Ovary (tissue), 3 donors: Measurements from ENCODE around the gene CASP1.
"Not testable (repeated sequence)": the region's sequence is repeated elsewhere in the genome, so short reads cannot be mapped to it uniquely, and the experiment has no call there.

ENCODE experiments used
- EP300 ChIP-seq: sonication (generic); formaldehyde crosslinking; IDR thresholded peaks from one replicate; pipeline ENCODE4 v1.6.1; 2017; ENCODE audit warnings: antibody characterized with exemption
- TF ChIP-seq, protein P1 (sequence below), 3 donors: fragments of 450-650 bp in 2 of 3; fragments of 200-600 bp in 1 of 3; IDR thresholded peaks; one replicate each; pipeline versions ENCODE4 v1.5.1 to v1.8.0; 2016 to 2022; ENCODE audit warnings: antibody characterized with exemption in 3 of 3, mild to moderate bottlenecking in 1 of 3
- donor health status: DM: no; HTN: no; CAD: no.

DNA sequence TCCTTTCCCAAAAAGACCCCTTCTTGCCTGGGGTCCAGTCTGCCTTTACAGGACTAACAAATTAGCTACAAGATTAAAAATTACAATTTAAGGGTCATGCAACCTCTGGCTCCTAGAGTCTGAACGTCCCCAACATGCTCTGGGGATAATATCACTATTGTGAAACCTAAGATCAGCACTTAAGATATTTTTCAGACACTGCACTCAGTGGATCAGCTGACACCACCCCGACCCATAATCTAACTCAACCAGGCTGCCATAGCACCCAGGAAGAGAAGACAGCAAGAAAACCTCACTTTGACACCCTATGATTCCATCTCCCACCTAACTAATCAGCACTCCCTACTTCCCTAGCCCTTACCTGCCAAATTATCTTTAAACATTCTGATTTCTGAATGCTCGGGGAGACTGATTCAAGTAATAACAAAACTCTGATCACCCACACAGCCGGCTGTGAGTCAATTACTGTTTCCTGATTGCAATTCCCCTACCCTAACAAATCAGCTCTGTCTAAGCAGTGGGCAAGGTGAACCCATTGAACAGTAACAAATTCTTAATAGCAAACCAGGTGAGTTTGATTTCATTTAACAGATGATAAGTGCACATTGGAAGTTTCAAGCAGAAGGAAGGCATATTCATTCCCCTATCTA, 42.3 kb upstream of the CASP1 start:
- not testable (repeated sequence) for TF ChIP-seq EP300
- TF ChIP-seq, protein P1, sequence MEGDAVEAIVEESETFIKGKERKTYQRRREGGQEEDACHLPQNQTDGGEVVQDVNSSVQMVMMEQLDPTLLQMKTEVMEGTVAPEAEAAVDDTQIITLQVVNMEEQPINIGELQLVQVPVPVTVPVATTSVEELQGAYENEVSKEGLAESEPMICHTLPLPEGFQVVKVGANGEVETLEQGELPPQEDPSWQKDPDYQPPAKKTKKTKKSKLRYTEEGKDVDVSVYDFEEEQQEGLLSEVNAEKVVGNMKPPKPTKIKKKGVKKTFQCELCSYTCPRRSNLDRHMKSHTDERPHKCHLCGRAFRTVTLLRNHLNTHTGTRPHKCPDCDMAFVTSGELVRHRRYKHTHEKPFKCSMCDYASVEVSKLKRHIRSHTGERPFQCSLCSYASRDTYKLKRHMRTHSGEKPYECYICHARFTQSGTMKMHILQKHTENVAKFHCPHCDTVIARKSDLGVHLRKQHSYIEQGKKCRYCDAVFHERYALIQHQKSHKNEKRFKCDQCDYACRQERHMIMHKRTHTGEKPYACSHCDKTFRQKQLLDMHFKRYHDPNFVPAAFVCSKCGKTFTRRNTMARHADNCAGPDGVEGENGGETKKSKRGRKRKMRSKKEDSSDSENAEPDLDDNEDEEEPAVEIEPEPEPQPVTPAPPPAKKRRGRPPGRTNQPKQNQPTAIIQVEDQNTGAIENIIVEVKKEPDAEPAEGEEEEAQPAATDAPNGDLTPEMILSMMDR (IDR thresholded peaks at IDR 0.05) = not testable (repeated sequence)
